WTC11 (cell line): ENCODE data around the gene POU6F1. TPM values are rescaled to one million over a fixed set of nuclear protein-coding genes. Genes with fewer than 3 reads are reported as not detected.

Experiments used
- ATAC-seq: fragments of 200-7000 bp; cut with Tn5 transposase; 2 replicates; pipeline ENCODE4 v1.10.0; 2021; ENCODE audit warnings: mild to moderate bottlenecking, moderate library complexity
- CTCF ChIA-PET: fragments of 300-600 bp; sonication (Branson Sonifier 250); formaldehyde crosslinking; loops from one replicate; lab custom pipeline; 2021; ENCODE audit warnings: antibody characterized with exemption; lab: Charles Lee
- POLR2A ChIA-PET: fragments of 350-600 bp; sonication (Branson Sonifier 250); formaldehyde crosslinking; loops from one replicate; lab custom pipeline; 2021; ENCODE audit warnings: antibody characterized with exemption; lab: Charles Lee
- DNase-seq: peaks from one replicate; pipeline ENCODE4 v3.0.0; 2021; ENCODE audit warnings: low spot score
- H3K27ac Mint-ChIP-seq: 2 replicates; pipeline ENCODE4 v1.8.0; 2021; ENCODE audit warnings: mixed read lengths
- H3K27me3 Mint-ChIP-seq: 2 replicates; pipeline ENCODE4 v1.8.0; 2021; ENCODE audit warnings: low read depth, mild to moderate bottlenecking, moderate library complexity, mixed read lengths
- H3K36me3 Mint-ChIP-seq: 2 replicates; pipeline ENCODE4 v1.8.0; 2021; ENCODE audit warnings: mixed read lengths
- H3K4me1 Mint-ChIP-seq: 2 replicates; pipeline ENCODE4 v1.8.0; 2022; ENCODE audit warnings: mixed read lengths
- H3K4me3 Mint-ChIP-seq: 2 replicates; pipeline ENCODE4 v1.8.0; 2021; ENCODE audit warnings: mild to moderate bottlenecking, moderate library complexity, mixed read lengths
- H3K9me3 Mint-ChIP-seq: 2 replicates; pipeline ENCODE4 v1.8.0; 2021; ENCODE audit warnings: mixed read lengths
- AR ChIP-seq: fragments of 250-450 bp; sonication (Bioruptor Pico); IDR thresholded peaks from 2 replicates; pipeline ENCODE4 v1.9.0; 2021; ENCODE audit warnings: mild to moderate bottlenecking
- ATF1 ChIP-seq: sonication (generic); formaldehyde crosslinking; IDR thresholded peaks from 2 replicates; pipeline ENCODE4 v1.8.1; 2023; ENCODE audit warnings: mild to moderate bottlenecking, moderate library complexity, missing genetic modification reagents
- CREM ChIP-seq: sonication (generic); formaldehyde crosslinking; IDR thresholded peaks from 2 replicates; pipeline ENCODE4 v1.8.1; 2022; ENCODE audit warnings: mild to moderate bottlenecking, missing genetic modification reagents, moderate library complexity
- ELF4 ChIP-seq: sonication (generic); formaldehyde crosslinking; IDR thresholded peaks from 2 replicates; pipeline ENCODE4 v1.8.1; 2022; ENCODE audit warnings: low read depth, mild to moderate bottlenecking, moderate library complexity, missing genetic modification reagents
- ERG ChIP-seq: fragments of 250-450 bp; sonication (Bioruptor Pico); IDR thresholded peaks from 2 replicates; pipeline ENCODE4 v1.8.0; 2021; ENCODE audit warnings: mild to moderate bottlenecking
- FOXK1 ChIP-seq: sonication (generic); formaldehyde crosslinking; IDR thresholded peaks from 2 replicates; pipeline ENCODE4 v1.8.0; 2022; ENCODE audit warnings: mild to moderate bottlenecking, moderate library complexity, missing genetic modification reagents
- GRHL2 ChIP-seq: fragments of 250-450 bp; sonication (Bioruptor Pico); IDR thresholded peaks from 2 replicates; pipeline ENCODE4 v1.8.0; 2022; ENCODE audit warnings: mild to moderate bottlenecking, moderate library complexity; ENCODE audit not compliant: insufficient replicate concordance, severe bottlenecking
- NFE2L1 ChIP-seq: sonication (generic); formaldehyde crosslinking; IDR thresholded peaks from 2 replicates; pipeline ENCODE4 v1.8.1; 2023; ENCODE audit warnings: missing genetic modification reagents
- SOX15 ChIP-seq: fragments of 250-450 bp; sonication (Bioruptor Pico); IDR thresholded peaks from 2 replicates; pipeline ENCODE4 v1.9.0; 2021; ENCODE audit warnings: mild to moderate bottlenecking
- SP1 ChIP-seq: sonication (generic); formaldehyde crosslinking; conservative IDR thresholded peaks from 2 replicates; pipeline ENCODE4 v1.8.1; 2022; ENCODE audit warnings: missing genetic modification reagents
- STAT6 ChIP-seq: sonication (generic); formaldehyde crosslinking; conservative IDR thresholded peaks from 2 replicates; pipeline ENCODE4 v1.8.1; 2023; ENCODE audit warnings: mild to moderate bottlenecking, low read depth, missing genetic modification reagents, moderate library complexity
- TCF7 ChIP-seq: sonication (generic); formaldehyde crosslinking; IDR thresholded peaks from 2 replicates; pipeline ENCODE4 v1.8.0; 2022; ENCODE audit warnings: mild to moderate bottlenecking, low read depth, missing genetic modification reagents, moderate library complexity
- TEAD4 ChIP-seq: sonication (generic); formaldehyde crosslinking; IDR thresholded peaks from 2 replicates; pipeline ENCODE4 v1.8.0; 2022; ENCODE audit warnings: mild to moderate bottlenecking, missing genetic modification reagents
- ZMAT4 ChIP-seq: fragments of 250-450 bp; sonication (Bioruptor Pico); IDR thresholded peaks from 2 replicates; pipeline ENCODE4 v1.9.0; 2021; ENCODE audit warnings: mild to moderate bottlenecking
- ZNF232 ChIP-seq: sonication (generic); formaldehyde crosslinking; IDR thresholded peaks from 2 replicates; pipeline ENCODE4 v1.8.0; 2022; ENCODE audit warnings: mild to moderate bottlenecking, missing genetic modification reagents
- total RNA-seq: library from RNA; stranded (reverse); gene quantifications from 3 replicates; pipeline ENCODE4 v1.2.3, GENCODE V29; 2021
- TF ChIP-seq, protein P1 (sequence below): sonication (generic); formaldehyde crosslinking; IDR thresholded peaks from 2 replicates; pipeline ENCODE4 v1.8.1; 2022; ENCODE audit warnings: low read depth, missing genetic modification reagents, borderline replicate concordance
- TF ChIP-seq, protein P2 (sequence below): fragments of 250-450 bp; sonication (Bioruptor Pico); IDR thresholded peaks from 2 replicates; pipeline ENCODE4 v2.1.2; 2022; ENCODE audit warnings: mild to moderate bottlenecking, moderate library complexity

Gene POU6F1
- total RNA-seq, 1 experiment from 2014 or later: 10.2 TPM

GRCh38 chr12:51183816-51184215 is 34.0 kb downstream of the POU6F1 start (continued):
- TF ChIP-seq TEAD4 (no peak), NFE2L1 (no peak), SP1 (CRISPR knock-in tag) (no peak), STAT6 (CRISPR knock-in tag) (no peak), GRHL2 (no peak), ELF4 (CRISPR knock-in tag) (no peak), ZMAT4 (CRISPR knock-in tag) (no peak), TCF7 (no peak)
- TF ChIP-seq, protein P1, sequence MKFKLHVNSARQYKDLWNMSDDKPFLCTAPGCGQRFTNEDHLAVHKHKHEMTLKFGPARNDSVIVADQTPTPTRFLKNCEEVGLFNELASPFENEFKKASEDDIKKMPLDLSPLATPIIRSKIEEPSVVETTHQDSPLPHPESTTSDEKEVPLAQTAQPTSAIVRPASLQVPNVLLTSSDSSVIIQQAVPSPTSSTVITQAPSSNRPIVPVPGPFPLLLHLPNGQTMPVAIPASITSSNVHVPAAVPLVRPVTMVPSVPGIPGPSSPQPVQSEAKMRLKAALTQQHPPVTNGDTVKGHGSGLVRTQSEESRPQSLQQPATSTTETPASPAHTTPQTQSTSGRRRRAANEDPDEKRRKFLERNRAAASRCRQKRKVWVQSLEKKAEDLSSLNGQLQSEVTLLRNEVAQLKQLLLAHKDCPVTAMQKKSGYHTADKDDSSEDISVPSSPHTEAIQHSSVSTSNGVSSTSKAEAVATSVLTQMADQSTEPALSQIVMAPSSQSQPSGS: no peak

GRCh38 chr12:51183349-51183748 is 34.5 kb downstream of the POU6F1 start:
- DNase-seq: no peak
- Mint-ChIP-seq H3K36me3 (no peaks in the 10 kb centered on the region), H3K9me3 (no peaks in the 10 kb centered on the region), H3K4me3 (no peak overlapping the region), H3K27me3 (no peaks in the 10 kb centered on the region), H3K4me1 (no peaks in the 10 kb centered on the region), H3K27ac (no peak overlapping the region)
- no peak for TF ChIP-seq FOXK1
- TF ChIP-seq ATF1: no peak
- TF ChIP-seq ERG: no peak
- TF ChIP-seq CREM (CRISPR knock-in tag): no peak
- no peak for TF ChIP-seq AR (CRISPR knock-in tag)
- no peak for TF ChIP-seq SOX15
- no peak for TF ChIP-seq ZNF232 (CRISPR knock-in tag)
- TF ChIP-seq ELF4 (CRISPR knock-in tag): no peak
- TF ChIP-seq, protein P2, sequence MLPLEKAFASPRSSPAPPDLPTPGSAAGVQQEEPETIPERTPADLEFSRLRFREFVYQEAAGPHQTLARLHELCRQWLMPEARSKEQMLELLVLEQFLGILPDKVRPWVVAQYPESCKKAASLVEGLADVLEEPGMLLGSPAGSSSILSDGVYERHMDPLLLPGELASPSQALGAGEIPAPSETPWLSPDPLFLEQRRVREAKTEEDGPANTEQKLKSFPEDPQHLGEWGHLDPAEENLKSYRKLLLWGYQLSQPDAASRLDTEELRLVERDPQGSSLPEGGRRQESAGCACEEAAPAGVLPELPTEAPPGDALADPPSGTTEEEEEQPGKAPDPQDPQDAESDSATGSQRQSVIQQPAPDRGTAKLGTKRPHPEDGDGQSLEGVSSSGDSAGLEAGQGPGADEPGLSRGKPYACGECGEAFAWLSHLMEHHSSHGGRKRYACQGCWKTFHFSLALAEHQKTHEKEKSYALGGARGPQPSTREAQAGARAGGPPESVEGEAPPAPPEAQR (CRISPR knock-in tag): no peak
- POLR2A ChIA-PET: interaction anchor here (1.0 kb wide), 1 partner anchor 100 kb away, joined by 6 read pairs; the partner anchor contains the start of gene CSRNP2
- CTCF ChIA-PET: interaction anchor here (0.6 to 1.1 kb wide), 3 partner anchors 35 to 192 kb away, joined by 3 to 4 read pairs (median 3); partner anchors contain the start of gene POU6F1
- ATAC-seq: no peak
